HG03354 (cell line): Measurements from ENCODE around the gene ST6GAL2.

Source experiments
- ATAC-seq: cut with Tn5 transposase; IDR thresholded peaks from one replicate; pipeline ENCODE4 v1.9.1; 2021; ENCODE audit warnings: mild to moderate bottlenecking; ENCODE audit not compliant: unreplicated experiment, poor library complexity, severe bottlenecking

The ST6GAL2 gene

GRCh38 chr2:106885971-106886915, at the start of gene ST6GAL2:
Gene ST6GAL2, minus strand, starts transcription at chr2:106886167. Its CDS starts 42,190 bp downstream, at chr2:106843977.
- ATAC-seq: no peak

- ATAC-seq: no peak
Measured at GRCh38 chr2:106932644-106933043, 46.7 kb upstream of the ST6GAL2 start.

GRCh38 chr2:106931717-106932335, 45.9 kb upstream of the ST6GAL2 start:
- ATAC-seq: no peak

- ATAC-seq: no peak
Measured at GRCh38 chr2:106921451-106921850, 35.5 kb upstream of the ST6GAL2 start.

- ATAC-seq: no peak
Measured at GRCh38 chr2:106919012-106919411, 33.0 kb upstream of the ST6GAL2 start.

GRCh38 chr2:106904242-106904641, 18.3 kb upstream of the ST6GAL2 start:
- no peak for ATAC-seq

- no peak for ATAC-seq
Measured at GRCh38 chr2:106899786-106900530, 14.0 kb upstream of the ST6GAL2 start.

GRCh38 chr2:106894545-106894944, 8.6 kb upstream of the ST6GAL2 start:
- no peak for ATAC-seq

- ATAC-seq: no peak
Measured at GRCh38 chr2:106892048-106892447, 6.1 kb upstream of the ST6GAL2 start.

- no peak for ATAC-seq
Measured at GRCh38 chr2:106890606-106891005, 4.6 kb upstream of the ST6GAL2 start.

GRCh38 chr2:106886916-106887758, 1.2 kb upstream of the ST6GAL2 start:
- no peak for ATAC-seq

GRCh38 chr2:106885329-106885728, 638 bp downstream of the ST6GAL2 start:
- no peak for ATAC-seq

- no peak for ATAC-seq
Measured at GRCh38 chr2:106882673-106883072, 3.3 kb downstream of the ST6GAL2 start.

- ATAC-seq: no peak
Measured at GRCh38 chr2:106878206-106878605, 7.8 kb downstream of the ST6GAL2 start.

GRCh38 chr2:106876699-106877098, 9.3 kb downstream of the ST6GAL2 start:
- ATAC-seq: no peak

GRCh38 chr2:106869512-106870275, 16.3 kb downstream of the ST6GAL2 start:
- ATAC-seq: no peak

GRCh38 chr2:106868275-106868674, 17.7 kb downstream of the ST6GAL2 start:
- ATAC-seq: no peak

- no peak for ATAC-seq
Measured at GRCh38 chr2:106867196-106867953, 18.6 kb downstream of the ST6GAL2 start.
